Measurements from ENCODE around the gene YPEL3.
A peak's percentile ranks its signal among the peaks of the same experiment; 100 is the strongest.
"Not testable (repeated sequence)": the region's sequence is repeated elsewhere in the genome, so short reads cannot be mapped to it uniquely, and the experiment has no call there.

Gene YPEL3

DNA sequence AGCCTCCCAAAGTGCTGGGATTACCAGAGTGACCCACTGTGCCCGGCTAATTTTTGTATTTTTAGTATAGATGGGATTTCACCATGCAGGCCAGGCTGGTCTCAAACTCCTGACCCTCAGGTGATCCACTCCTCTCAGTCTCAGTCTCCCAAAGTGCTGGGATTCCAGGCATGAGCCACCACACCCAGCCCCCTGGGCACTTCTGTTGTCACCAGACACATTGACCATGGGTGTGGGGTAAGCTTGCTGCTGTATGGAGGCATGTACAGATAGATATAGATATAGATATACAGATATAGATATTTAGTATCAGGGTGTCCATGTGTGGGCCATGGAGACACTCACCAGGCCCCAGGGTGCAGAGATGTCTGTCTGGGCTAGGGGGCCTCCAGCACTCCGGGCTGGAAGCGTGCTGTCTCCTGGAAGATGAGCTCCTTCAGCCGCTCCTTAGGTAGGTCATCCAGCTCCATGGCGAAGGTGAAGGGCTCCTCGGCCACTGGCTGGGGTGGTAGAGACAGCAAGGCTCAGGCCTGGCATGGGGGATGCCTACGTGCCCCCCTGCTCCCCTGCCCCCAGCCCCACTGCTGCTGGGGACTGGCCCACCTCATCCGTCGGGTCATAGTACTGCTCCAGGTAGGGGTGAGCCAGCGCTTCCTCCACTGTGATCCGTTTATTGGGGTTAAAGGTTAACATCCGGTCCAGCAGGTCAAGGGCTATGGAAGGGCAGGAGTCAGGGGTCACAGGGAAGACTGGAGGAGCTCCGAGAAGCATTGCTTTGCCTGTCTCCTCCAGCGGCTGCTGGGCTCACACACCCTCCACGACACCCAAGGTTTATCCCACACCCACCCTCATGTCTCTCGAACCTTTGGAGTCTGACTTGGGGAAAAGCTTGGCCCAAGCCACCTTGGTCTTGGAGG is 20.5 kb upstream of the YPEL3 start:
- DNase-seq, result no peak

DNA sequence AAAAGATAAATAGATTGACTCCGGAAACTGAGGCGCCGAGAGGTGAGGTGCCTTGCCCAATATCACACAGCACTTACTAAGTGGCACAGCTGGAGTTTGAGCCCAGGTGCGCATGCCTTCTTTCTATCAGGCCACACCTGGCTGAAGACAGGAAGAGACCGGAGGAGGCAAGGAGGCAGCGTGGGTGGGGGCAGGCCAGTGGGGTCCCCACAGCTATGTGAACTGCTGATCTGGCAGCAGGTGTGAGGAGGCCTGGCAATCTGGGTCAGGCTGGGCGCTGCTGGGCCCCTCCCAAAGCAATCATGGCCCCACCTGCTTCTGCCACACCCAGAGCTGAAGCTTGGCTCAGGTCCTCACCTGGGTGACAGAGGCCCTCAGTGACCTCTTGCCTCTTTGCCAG is 19.2 kb upstream of the YPEL3 start:
- no peak for DNase-seq

DNA sequence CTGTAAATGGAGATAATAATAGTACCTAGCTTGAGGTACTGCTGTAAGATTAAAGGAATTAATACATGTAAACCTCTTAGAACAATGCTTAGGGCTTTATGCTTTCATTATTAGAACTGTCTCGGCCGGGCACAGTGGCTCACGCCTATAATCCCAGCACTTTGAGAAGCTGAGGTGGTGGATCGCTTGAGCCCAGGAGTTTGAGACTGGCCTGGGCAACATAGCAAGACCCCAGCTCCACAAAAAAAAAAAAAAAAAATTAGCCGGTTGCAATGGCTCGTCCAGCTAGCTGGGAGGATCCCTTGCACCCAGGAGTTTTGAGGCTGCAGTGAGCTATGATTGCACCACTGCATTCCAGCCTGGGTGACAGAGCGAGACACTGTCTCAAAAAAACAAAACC is 18.8 kb upstream of the YPEL3 start:
- not testable (repeated sequence) for DNase-seq

DNA sequence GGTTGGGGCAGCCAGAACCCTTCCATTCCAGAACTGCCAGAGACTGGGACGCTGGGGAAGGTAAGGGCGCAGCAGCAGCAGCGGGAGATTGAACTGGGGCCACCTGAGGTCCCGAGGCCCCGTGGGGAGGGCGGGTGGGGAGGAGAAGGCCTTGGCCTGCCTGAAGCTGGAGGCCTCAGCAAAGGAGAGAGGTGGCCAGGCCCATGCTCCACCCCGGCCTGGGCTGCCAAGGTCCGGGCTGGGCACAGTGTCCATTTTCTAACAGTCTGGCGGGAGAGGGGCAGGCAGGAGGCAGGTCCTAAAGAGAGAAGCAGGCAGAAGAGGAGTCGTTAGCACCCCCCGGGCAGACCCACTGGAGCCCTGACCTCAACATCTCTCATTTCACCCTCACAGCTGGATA is 18.4 kb upstream of the YPEL3 start:
- no peak for DNase-seq

DNA sequence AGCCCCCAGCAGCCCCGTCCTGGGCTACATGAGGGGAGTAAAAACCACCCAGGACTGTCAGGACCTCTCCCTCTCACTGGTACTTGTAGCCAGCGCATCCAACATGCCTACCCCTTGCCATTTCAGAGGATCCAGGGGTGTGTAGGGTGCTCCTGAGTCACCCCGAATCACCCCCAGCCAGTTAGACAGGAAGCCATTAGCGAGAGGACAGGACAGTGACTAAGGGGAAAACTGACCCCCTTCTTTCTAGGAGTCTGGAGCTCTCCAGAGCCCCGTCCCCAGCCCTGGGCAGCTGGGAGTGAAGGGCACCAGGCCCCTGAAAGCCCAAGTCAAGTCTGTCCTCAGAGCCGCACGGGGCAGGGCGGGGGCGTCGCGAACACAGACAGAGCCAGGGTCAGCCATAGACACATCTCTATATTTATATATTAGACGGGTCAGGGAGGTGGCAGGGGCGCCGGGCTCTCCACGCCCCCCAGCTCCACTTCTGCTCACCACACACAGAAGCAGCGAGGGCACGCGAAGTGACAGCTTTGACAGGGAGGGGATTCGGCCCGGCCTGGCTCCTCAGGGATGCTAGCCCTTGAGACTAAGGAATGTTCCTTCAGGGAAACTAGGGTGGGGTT is 17.8 kb upstream of the YPEL3 start:
- DNase-seq, result no peak

DNA sequence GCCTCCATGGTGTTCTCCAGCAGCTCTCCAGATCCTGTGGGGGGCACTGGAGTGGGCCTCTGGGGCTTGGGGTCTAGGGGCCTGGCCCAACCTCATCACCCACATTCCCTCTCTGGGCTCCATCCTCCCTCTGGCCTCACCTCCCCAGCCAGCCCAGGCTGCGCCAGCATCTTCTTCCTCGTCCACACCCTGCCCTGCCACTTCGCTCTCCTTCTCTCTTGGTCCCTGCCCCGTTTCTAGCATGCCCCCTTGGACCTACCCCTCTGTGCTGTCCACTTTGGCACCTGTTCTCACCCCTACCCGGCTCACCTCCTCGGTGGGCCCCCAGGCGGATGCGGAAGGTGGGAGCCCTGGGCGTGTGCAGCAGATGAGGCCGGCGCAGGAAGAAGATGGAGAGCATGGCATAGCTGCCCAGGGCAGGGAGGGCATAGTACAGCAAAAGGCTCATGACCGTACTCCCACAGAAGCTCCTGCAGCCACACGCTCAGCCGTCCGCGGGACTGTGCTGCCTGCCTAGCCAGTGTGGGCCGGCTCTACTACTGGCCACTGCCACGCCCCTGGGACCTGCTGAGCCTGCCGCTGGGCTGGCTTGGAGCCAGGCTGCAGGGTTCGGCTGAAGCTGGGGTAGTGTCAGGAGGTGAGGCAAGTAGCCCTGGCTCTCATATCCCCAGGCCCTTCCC is 17.2 kb upstream of the YPEL3 start, which contains the start of gene GDPD3:
GDPD3 (minus strand) TSS at position 507 of the 680 bp plus-strand sequence; CDS start at position 448, 59 bp downstream.
- no peak for DNase-seq

DNA sequence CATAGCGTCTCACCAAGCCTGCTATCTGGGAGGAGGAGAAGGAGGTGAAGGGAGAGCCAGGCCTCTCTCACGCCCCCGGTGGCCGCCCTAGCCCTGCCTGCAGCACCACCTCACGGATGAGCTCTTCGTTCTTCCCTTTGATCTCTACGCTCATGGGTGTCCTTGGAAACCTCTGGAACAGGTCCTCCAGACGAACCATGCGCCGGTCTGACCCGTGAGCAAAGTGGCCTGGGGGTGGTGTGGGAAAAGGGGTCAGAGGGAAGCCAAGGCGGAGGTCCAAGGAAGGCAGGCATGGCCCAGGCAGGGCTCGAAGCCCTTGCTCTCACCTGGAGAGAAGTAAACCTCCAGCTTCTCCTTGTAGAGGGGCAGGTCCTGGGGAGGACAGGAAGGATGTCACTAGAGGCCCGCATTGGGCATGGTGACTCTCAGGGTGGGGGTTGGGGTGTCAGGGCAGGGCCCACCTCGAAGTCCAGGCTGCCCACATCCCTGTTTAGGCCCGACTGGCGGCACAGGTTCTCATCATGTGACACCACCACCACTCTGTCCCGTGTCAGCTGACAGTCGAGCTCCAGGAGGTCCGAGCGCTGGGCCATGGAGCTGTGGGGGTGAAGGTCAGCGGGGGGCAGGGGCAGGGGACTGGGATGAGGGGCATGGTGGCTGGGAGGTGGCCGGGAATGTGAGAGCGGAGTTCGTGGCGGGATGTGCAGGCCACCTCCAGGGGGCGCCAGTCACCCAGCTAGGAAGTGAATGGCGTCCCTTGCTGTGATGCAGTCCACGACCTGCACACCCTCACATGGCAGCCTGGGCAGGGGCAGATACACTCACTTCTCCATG is 16.4 kb upstream of the YPEL3 start:
- DNase-seq, result peak; percentile 36 to 44

DNA sequence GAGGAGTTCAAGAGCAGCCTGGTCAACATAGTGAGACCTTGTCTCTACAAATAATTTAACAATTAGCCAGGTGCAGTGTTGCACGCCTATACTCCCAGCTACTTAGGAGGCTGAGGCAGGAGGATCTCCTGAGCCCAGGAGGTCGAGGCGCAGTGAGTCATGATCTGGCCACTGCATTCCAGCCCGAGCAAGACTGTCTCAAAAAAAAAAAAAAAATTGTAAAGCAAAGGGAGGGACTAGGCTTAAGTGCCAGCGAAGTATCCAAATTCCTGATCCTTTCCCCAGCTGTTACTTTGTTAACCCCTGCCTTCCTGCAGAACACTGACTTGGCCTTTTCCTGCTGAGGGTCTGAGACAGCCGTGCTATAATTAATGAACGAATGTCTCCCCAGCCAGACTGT is 14.6 kb upstream of the YPEL3 start:
- DNase-seq, result no peak

DNA sequence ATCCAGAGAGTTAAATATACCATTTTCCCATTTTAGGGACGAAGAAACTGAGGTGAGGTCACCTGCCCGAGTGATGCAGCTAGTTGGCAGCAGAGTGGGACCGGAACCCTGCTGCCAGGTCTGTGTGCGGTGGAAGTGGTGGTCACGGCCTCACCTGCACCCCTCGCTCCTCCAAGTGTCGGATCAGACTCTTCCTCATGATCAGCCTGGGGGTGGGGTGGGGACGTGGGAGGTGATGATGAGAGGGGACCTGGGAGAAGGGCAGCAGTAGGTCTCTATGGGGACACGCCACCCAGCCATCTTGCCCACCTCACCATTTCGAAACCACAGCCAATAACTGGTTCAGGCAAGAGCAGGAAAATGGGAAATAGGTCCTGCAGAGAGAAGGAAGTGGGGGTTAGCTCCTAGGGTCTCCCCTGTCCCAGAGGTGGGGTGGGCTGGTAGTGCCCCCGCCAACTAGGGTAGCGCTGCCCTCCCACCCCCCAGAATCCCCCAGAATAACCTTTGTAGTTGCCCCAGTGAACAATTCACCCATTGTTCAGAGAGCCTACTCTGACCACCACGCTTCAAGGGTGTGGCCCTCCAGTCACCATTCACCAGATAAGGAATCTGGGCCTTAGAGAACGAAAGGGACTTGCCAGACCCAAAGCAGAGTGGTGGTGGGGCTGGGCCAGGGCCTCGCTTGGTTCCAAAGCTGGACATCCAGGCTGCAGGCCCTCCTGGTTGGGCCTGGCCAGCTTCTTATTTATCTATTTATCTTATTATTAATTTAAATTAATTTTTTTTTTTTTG is 12.2 kb upstream of the YPEL3 start:
- DNase-seq, result no peak

DNA sequence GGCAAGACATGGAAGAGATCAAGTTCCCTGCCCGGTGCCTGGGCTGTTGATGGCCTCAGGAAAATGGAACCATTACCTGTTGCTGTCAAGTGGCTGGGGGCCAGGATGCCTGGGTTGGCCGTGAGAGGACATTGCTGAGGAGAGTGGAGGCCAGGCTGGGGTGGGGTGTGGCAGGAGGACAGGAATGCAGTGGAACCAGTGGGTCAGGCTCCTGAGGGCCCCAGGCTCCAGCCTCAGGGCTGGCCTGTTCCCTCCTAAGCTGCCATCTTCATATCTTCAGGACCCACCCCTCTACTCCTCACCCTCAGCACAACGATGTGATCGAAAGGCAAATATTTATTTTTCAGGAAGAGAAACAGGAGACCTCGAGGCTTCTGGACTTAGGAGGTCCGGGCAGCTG is 8.5 kb upstream of the YPEL3 start:
- no peak for DNase-seq

DNA sequence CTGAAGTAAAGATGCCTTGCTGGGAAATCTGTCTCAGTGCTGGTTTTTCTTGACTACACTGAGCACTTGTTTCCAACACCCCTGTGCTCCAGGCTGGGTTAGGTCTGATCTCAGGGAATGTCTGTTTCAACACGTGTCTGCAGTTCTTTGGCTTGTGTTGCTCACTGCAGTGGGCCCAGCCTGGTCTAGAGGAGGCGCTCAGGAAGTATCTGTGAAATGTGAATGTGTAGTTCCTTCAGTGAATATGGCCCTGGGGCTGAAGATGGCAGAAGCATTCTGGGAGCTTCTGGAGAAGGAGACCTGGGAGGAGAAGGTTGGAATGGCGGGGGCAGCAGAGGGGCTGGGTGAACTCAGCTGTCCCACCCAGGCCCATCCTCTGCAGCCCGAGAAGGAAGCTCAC is 8.1 kb upstream of the YPEL3 start:
- DNase-seq, result no peak

DNA sequence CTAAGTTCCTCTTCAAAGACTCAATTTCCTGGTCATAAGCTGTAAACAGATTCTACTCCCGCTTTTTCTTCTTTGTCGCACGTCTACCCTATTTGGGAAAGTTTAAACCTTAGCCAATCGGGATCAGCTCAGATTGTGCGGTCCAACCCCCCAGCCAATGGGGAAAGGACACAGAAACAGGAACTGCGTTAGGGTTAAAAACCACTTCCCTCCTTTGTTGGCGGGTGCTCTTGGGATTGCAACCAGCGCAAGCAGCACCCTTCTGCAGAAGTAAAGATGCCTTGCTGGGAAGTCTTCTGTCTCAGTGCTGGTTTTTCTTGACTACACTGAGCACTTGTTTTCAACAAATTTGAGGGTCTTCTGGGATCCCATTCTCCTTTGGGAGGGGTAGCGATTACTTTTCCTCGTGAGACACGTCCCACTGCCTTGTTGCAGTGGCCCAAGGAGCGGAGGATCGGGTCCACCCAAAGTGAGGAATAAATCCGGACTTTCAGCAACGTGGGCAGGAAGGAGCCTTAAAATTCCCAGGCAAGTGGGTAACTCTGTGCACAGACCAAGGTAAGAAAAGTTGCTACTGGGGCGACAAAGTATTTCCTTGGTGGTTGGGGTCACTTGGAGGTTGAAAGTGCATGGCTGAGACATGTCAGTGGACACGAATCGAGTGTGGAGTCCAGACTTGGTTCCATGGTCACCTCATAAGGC is 1.0 kb upstream of the YPEL3 start:
- no peak for DNase-seq

DNA sequence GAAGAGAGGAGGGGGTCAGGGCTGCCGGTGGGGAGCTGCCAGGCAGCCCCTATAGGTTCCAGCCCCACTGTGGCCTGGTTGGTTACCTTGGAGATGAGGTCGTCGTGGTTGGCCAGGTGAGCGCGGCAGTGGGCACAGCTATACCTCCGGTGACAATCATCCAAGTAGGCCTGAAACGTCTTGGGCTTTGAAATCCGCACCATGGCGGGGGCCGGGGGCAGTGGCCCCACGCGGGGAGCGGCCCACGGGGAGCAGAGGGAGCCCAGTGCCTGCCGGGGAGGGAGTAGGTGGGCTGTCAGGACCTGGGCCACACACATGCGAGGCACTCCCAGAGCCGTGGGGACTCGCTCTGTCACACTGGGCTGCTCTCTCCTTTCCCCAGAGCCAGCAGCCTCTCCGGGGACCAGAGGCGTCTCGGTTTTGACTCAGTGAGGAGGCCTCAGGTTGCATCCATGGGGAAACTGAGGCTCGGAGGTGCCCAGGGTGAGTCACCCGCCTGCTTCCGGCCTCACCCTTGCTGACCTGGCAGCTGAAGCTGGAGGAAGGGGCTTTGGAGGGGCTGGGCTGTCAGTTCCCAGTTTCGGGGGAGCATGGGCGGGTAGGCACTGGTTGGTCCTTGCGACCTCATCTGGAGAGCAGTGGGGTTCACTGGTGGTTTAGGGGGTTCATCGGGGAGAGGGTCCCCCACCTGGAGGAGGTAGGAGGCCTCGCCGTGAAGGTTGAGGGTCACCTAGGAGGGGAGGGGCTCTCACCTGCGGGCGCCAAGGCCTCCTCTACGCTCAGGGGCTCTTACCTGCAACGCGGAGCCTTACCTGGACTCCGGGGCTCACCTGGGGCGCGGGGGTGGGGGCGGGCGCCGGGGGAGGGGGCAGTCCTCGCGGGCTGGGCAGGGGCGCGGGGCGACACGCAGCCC is 591 bp downstream of the YPEL3 start:
- DNase-seq, result no peak

DNA sequence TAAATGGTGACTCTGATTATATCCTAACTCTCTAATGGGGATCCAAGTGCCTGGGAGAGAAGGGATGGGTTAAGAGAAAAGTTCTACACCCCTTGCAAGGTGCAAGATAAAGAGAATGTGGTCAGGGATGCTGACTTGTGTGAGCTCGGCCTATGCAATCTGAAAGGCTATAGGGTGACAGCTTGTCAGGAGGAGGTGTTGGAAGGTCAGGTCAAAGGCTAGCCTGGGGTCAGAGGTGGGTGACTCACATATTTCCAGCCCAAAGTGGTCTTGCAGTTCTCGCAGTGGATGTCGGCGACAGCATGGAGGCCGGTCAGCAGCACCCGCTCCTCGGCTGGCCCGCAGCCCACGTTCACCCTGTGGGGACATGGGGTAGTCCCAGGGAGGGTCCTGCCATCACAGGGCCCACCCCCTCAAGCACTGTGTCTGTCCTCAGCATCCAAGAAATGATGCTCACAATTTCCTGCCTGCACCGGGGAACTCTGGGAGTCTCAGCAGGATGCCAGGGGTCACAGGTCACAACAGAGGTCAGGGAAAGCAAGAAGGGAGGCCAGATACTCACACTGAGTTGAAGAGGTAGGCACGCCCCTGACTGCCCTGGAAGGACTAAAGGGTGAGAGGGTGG is 1.4 kb downstream of the YPEL3 start:
- DNase-seq, result no peak

DNA sequence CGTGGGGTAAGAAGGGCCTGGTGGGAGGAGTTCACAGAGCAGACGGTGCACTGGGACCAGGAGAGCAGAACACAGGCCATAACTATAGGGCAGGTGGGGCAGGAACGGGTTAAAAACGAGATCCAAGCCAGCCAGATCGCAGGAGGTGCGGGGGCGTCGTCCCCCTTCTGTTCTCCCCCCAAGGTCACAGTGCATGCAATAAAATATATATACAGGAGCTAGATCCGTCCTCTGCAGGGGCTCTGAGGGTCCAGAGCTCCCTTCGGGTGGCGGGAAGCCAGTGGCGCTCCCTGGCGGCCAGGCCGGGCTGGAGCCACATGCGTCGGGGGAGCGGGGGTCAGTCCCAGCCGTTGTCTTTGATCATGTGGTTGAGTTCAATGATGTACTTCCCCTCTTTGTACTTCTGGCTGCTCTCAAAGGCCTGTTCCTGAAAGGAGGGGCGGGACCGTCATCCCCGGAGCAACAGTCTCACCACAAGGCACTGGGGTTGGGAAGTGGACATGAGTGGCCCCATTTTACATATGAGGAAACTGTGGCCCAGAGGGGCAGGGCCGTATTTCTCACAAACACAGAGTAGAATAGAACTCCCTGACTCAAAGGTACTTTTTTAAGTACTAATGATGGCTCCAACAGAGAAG is 3.5 kb downstream of the YPEL3 start:
- peak in 1 of 2 experiments; percentile 24 for DNase-seq

DNA sequence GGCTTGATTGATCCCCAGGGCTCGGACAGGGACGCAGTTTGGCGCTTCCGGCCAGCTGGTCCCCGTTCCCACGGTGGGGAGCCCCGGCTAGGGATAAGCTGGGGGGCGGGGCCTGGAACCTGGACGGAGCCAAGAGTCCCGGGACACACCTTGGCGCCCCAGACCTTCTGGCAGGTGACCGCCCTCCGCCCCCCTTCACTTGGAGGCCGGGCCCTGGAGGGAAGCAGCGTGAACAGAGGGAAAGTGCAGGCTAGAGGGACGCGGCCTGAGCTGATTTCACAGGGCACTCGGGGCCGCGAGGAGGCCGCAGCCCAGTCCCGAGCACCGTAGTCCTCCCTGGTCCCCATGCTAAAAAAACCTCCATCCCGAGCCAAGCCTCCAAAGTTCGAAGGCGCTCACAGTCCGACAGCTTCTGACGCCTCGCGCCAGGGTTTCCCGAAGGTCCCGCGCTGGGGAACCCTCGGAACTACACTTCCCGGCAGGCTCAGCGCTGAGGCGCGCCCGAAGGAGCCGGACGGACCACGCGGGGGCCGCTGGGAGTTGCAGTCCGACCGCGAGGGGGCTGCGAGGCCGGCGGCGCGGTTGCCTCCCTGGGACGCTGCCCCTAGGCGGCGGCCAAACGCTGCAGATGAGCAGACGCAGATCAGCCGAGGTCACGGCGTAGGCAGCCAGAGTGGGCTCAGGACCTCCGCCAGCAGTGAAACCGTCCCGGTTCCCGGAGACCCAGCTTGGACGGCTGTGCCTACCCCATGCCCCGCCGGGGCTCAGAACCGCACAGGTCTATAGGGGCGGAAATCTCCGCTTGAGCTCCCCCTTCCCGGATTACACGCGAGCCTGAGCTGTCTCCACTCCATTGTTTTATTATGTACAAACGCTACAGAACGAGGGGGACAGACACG is 4.3 kb downstream of the YPEL3 start, which contains the start of gene TBX6:
TBX6 (minus strand) TSS at position 451 of the 899 bp plus-strand sequence. CDS start 731 bp downstream, outside the sequence.
- DNase-seq, result peak; percentile 88 to 89

DNA sequence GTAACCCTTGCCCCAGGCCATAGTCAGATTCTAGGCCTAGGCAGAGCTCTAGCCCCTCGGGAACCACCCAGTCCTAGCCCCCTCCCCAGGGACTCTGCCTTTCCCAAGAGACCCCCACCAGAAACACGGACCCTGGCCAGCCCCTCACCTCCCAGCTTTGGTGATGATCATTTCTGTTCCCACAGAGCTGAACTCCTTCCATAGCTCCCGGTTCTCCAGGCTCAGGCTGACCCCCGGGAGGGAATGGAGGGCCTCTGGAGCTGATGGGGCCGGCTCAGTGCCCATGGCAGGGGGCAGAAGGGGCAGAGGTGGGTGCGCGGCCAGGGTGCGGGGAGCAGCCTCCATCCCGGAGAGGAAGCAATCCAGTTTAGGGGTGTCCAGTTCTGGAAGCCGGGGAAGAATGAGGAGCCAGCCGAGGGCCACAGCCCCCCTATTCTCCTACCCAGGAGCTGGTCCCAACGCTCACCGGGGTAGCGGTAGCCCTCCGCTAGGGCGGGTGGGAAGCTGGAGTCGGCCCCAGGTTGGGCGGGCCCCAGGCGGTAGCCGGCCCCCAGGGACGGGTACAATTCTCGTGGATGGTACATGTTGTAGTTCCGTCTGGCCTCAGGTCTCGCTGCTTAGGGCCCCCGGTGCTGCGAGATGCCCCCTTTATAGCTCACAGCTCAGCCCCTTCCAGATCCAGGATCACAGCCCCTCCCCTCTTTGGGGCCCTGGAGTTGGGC is 5.2 kb downstream of the YPEL3 start:
- no peak for DNase-seq

Data from activated CD4-positive, alpha-beta T cell treated with anti-CD3 and anti-CD28 coated beads, Interleukin-2, amount 50 U/mL, for 4 hours (primary cell).